ENCODE results near the gene SLC30A1. TPM values are rescaled to one million over a fixed set of nuclear protein-coding genes. Genes with fewer than 3 reads are reported as not detected.

The SLC30A1 gene, protein sequence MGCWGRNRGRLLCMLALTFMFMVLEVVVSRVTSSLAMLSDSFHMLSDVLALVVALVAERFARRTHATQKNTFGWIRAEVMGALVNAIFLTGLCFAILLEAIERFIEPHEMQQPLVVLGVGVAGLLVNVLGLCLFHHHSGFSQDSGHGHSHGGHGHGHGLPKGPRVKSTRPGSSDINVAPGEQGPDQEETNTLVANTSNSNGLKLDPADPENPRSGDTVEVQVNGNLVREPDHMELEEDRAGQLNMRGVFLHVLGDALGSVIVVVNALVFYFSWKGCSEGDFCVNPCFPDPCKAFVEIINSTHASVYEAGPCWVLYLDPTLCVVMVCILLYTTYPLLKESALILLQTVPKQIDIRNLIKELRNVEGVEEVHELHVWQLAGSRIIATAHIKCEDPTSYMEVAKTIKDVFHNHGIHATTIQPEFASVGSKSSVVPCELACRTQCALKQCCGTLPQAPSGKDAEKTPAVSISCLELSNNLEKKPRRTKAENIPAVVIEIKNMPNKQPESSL
- total RNA-seq, result 13.8 and 15.9 TPM in 2 replicates

DNA sequence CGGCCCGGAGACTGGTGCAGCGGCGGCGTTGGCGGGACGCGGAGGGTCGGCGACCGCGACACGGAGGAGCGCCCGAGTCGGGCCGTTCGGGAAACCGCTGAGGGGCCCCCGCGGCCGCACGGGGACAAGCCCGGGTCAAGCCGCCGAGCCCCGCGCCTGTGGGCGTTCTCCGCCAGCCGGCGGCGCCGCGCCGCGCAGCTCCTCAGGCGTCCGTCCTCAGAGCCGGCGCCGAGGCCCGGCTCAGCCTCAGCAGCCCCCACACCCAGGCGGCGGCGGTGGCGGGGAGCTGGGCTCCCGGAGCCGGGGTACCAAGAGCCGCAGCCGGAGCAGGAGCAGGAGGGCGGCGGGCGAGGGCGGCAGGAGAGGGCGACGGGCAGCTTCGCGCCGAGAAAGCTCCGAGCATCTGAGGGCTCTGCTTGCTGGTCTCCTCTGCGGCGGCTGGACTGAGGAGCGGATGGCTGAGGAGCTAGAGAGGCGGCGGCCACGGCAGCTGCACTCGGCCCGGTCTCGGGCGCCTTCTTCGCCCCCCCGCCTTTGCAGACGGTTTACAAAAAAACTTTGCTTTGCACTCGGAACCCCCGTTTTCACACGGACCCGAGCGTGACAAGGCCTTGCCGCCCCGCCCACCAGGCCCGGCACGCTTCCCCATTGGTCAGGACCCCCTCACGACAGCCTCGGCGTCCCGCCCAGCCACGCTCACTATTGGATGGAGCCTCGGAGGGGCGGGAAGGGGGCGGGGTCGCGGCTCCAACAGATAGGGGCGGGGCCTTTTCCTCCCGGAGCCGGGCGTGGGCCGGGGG lies at the start of gene SLC30A1:
Gene SLC30A1 (minus strand): TSS at position 522 of the 800 bp plus-strand sequence. CDS start 549 bp downstream, outside the sequence.

Other genes starting within 250 kb of the SLC30A1 start
- not detected in 2 replicates for gene RD3, start 87.0 kb downstream of the SLC30A1 start, total RNA-seq
- 23.2 and 24.2 TPM in 2 replicates for gene NEK2, start 96.5 kb upstream of the SLC30A1 start, total RNA-seq

Data from mammary microvascular endothelial cell (primary cell).